GM18951 (cell line): Measurements from ENCODE around the gene ABCA6.
"Not testable (repeated sequence)": the region's sequence is repeated elsewhere in the genome, so short reads cannot be mapped to it uniquely, and the experiment has no call there.

ENCODE experiments used
- POLR2A ChIP-seq: IDR thresholded peaks from 4 replicates; pipeline ENCODE4 v1.6.1; 2011; ENCODE audit warnings: mild to moderate bottlenecking; ENCODE audit not compliant: insufficient read length, insufficient read depth; ENCODE audit errors: extremely low read depth
- in situ Hi-C: fragments of 300-500 bp; cut with MboI; formaldehyde crosslinking; loops from one replicate; pipeline ENCODE4 v1.12.0; 2022; ENCODE audit warnings: low sequenced_read_pairs, mixed read lengths, inconsistent platforms; ENCODE audit not compliant: unreplicated experiment

Gene ABCA6

DNA sequence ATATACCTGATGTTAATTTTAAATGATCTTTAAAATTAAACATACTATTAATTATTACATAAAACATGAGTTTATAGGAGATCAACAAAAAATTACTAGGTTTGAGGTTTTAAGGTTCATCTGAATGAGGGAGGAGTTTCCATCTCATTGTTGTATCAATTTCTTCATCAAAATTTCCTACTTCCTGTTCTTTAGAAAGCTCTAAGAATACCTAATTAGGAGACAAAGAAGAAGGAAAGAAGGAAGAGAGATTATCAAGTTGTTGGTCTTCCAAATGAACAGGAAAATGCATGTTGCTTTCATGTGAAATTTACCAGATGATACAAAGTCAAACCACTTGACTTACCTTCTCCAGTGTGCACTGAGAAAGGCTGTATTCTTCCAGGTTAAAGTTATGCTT, 62.8 kb downstream of the ABCA6 start:
- no peak for TF ChIP-seq POLR2A
- in situ Hi-C loops = no loop called here

DNA sequence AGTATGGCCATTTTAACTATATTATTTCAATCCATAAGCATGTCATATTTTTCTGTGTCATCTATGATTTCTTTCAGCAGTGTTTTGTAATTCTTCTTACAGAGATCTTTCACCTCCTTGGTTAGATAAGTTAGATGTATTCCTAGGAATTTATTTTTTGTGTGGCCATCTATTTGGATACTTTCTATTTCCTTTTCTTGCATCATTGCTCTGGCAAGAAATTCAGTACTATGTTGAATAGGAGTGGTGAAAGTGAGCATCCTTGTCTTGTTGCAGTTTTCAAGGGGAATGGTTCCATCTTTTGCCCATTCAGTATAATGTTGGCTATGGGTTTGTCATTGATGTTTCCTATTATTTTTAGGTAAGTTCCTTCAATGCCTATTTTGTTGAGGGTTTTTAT, 65.9 kb downstream of the ABCA6 start:
- no peak for TF ChIP-seq POLR2A
- in situ Hi-C loops = no loop called here

DNA sequence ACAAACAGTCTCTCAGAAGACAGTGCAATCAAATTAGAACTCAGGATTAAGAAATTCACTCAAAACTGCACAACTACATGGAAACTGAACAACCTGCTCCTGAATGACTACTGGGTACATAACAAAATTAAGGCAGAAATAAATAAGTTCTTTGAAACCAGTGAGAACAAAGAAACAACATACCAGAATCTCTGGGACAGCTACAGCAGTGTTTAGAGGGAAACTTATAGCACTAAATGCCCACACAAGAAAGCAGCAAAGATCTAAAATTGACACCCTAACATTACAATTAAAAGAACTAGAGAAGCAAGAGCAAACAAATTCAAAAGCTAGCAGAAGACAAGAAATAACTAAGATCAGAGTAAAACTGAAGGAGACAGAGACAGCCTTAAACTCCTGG, 68.3 kb downstream of the ABCA6 start:
- in situ Hi-C loops = not testable (repeated sequence)

DNA sequence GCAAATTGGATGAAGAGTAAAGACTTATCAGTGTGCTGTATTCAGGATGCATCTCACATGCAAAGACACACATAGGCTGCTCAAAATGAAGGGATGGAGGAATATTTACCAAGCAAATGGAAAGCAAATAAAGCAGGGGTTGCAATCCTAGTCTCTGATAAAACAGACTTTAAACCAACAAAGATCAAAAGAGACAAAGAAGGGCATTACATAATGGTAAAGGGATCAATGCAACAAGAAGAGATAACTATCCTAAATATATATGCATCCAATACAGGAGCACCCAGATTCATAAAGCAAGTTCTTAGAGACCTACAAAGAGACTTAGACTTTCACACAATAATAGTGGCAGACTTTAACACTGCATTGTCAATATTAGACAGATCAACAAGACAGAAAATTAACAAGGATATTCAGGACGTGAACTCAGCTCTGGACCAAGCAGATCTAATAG, 68.9 kb downstream of the ABCA6 start:
- in situ Hi-C loops = not testable (repeated sequence)

DNA sequence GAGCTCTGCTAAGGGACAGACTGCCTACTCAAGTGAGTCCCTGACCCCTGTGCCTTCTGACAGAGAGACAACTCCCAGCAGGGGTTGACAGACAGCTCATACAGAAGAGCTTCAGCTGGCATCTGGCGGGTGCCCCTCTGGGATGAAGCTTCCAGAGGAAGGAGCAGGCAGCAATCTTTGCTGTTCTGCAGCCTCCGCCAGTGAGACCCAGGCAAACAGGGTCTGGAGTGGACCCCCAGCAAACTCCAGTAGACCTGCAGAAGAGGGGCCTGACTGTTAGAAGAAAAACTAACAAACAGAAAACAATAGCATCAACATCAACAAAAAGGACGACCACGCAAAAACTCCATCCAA, 70.5 kb downstream of the ABCA6 start:
- in situ Hi-C loops = not testable (repeated sequence)

DNA sequence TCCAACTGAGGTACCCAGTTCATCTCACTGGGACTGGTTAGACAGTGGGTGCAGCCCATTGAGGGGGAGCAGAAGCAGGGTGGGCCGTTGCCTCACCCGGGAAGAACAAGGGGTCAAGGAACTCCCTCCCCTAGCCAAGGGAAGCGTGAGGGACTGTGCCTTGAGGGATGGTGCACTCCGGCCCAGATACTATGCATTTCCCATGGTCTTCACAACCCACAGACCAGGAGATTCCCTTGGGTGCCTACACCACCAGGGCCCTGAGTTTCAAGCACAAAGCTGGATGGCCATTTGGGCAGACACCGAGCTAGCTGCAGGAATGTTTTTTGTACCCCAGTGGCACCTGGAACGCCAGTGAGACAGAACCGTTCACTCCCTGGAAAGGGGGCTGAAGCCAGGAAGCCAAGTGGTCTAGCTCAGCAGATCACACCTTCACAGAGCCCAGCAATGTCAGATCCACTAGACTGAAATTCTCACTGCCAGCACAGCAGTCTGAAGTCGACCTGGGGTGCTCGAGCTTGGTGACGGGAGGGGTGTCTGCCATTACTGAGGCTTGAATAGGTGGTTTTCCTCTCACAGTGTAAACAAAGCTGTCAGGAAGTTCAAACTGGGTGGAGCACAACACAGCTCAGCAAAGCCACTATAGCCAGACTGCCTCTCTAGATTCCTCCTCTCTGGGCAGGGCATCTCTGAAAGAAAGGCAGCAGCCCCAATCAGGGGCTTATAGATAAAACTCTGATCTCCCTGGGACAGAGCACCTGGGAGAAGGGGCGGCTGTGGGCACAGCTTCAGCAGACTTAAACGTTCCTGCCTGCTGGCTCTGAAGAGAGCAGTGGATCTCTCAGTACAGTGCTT, 71.1 kb downstream of the ABCA6 start:
- in situ Hi-C loops = not testable (repeated sequence)

DNA sequence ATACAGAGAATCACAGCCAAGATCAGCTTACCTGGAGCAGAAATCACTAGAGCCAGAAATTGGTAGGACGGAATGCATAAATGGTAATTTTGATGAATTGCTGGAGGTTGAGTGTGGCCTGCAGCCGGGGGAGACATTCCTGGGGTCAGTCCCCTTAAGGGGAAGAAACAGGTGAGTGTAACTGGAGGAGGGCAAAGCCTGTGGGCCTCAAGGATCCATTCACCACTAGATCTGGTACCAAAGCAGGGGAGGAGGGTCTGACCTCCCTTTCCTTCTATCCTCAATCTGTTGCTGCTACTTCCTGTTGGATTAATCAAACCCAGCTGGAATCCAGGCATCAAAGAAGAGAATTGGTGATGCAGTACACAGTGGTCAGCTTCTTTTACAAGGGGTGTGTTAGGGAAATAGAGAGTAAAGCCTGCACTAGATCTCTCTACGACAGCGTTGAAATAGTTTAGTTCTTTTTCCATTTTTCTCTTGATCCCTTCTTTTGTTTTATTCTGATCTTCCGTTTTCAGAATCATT, 72.4 kb downstream of the ABCA6 start:
- no peak for TF ChIP-seq POLR2A
- in situ Hi-C loops = no loop called here

DNA sequence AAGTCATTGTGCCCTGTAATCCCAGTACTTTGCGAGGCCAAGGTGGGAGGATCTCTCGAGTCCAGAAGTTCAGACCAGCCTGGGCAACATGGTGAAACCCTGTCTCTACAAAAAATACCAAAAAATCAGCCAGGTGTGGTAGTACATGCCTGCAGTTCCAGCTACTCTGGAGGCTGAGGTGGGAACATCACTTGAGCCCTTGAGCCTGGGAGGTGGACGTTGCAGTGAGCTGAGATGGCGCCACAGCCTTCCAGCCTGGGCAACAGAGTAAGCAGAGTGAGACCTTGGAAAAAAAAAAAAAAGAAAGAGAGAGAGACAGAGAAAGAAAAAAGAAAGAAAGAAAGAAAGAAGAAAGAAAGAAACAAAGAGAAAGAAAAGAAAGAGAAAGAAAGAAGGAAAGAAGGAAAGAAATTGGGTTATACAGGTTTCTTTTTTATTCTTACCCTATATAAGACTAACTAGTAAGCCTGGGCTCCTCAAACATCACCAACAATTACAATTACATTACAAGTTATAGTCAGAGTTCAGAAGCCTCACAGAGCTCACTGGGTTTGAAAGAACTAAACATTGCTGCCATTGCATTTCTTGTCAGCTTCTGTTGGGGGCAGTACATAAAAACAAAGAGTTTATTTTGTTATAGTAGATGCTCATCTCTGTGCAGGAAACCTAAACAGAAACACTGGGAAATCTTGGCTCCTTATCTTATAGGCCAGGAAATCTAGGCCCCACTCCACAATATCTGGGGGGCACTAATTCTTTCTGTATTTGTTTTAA, 74.2 kb downstream of the ABCA6 start:
- no peak for TF ChIP-seq POLR2A
- in situ Hi-C loops = no loop called here

DNA sequence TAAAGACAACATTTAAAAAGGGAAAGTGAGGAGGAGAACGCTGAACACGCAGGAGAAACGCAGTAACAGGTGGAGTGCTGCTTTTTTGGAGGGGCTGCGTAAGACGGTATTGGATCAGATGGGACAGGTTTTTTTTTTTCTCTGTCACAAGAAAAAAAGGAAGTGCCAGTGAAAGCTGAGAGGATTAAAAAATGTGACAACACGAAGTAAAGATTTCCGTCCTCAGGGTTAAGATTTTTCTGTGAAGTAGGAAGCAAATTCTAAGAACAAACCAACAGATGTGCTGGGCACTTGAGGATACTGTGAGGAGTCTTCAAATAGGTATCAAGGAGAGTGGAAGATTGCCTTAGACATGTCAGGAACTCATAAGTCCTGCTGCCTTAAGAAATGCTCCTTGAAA, 75.2 kb downstream of the ABCA6 start:
- in situ Hi-C loops = no loop called here
- no peak for TF ChIP-seq POLR2A

DNA sequence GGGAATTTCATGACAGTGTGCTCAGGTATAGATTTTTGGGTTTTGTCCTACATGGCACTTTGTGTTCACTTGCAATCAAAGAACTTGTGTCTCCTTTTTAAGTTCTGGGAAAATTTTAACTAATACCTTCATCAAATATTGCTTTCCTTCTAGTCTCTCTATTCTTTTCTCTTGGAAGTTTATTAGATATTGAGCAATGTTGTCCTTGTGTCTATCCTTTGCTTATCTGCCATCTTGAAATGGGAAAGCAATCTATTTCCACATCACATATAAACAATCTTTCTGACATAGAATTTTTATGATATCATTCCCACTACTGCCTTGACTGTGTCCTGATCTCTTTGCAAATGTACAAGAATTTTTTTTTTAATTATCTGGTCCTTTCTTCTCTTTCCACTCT, 76.6 kb downstream of the ABCA6 start:
- no peak for TF ChIP-seq POLR2A
- in situ Hi-C loops = no loop called here

DNA sequence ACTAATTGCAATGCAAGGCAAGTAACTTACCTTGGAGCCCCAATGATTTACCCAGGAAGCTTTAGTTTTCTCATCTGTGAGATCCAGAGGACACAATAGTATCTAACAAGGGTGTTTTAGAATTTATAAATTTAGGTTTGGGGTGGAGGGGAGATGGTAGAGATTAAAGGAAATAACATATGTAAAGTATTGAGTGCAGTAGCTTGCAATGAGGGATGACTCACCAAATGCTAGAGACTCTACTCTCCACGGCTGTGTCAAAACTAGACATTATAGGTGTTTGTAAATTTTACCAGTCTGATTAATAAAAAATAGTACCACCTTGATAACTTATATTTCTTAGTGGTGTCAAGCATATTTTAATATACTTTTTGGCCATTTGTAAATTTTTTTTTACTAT, 77.2 kb downstream of the ABCA6 start:
- in situ Hi-C loops = no loop called here
- no peak for TF ChIP-seq POLR2A

DNA sequence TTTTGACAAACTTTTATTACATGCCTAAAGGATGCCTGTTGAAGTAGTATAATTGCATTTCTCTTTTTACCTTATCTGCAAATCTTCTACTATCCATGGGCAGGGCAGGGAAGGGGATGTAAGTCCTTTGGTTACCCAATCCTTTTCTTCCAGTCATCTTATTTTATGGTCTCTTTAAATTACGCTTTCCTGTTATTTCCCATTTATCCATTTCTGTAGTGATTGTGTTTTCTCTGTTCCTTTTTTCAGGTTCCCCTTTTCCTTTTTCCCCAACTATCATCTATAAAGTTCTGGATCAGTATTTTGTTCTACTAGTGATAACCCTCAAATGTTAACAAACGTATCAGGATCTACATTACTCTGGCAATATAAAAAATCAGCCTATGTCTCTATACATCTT, 77.7 kb downstream of the ABCA6 start:
- in situ Hi-C loops = no loop called here
- no peak for TF ChIP-seq POLR2A

DNA sequence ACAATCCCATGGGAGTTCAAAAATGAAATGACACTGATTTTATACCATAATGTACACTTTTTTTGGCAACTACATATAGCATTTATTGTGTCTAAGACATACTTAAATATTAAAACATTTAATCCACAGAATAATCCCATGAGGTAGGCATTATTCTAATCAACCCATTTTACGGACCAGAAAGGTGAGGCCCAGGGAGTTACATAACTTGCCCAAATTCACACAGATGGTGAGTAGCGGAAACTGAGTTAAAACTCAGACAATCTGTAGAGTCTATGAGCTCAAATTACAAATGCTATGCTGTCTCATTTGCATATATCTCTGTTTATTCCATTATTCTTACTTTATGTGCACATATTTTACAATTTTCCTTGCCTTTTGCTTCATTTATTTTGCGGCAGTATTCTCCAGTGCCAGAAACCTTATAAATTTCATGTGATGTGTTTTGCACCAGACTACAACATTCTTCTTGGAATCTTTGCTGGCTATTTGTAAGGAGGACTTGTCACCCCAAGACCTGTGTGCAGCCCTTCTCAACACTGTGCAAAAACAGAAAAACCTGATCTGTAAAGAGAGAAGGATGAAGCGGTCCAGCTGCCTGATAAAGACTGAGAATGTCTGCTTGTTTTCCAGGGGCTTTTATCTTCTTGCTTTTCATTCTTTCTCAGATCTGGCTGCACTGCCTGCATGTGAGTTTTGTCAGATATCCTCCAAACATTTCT, 78.7 kb downstream of the ABCA6 start:
- no peak for TF ChIP-seq POLR2A
- in situ Hi-C loops = no loop called here

DNA sequence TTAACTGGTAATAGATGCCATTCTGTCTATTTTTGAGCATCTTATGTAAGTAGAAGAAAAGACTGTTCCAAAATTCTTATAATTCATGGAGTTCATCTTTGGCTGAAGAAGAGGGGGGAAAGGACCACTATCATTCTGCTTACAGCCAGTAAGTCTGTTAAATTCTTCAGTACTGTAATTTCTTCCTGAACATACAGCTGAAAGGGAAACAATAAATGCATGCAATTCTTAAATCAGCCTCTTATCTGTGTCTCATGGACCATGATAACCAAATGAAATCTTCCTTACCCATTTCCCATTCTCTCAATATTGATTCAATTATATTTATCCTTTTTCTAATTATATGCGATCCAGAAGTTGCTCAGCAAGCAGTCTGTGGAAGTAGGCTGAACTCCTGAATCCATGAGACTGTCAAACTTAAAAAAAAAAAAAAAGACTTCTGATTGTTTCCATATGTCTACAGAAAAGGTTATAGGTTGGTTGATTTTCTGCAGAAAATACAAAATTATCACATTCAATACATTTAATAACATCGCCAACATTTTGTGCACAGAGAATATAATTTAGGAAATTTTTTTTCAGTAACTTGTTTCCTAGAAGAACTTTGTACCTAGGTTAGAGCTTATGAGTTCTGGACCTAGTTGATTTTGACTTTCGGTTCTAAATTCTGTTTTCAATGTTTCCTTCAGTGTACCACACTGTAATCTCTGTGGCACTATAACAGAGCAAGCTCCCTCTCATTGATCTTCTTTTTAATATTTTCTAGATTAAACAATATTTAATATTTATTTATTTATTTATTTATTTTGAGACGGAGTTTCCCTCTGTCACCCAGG, 79.8 kb downstream of the ABCA6 start:
- in situ Hi-C loops = no loop called here
- no peak for TF ChIP-seq POLR2A
